Smooth muscle cell (in vitro differentiated cells): ENCODE measurements around the gene RGS13. TPM values are rescaled to one million over a fixed set of nuclear protein-coding genes. Genes with fewer than 3 reads are reported as not detected.

ENCODE experiments used
- DNase-seq: peaks from one replicate; lab custom pipeline; 2025; ENCODE audit not compliant: unreplicated experiment; lab: John Stamatoyannopoulos, UW
- H2AFZ ChIP-seq: fragments of 200-600 bp; sonication (generic); 2 replicates; pipeline ENCODE4 v1.6.0; 2016; ENCODE audit warnings: antibody characterized with exemption, low read depth, mild to moderate bottlenecking
- H3F3A ChIP-seq: fragments of 200-600 bp; sonication (generic); 2 replicates; pipeline ENCODE4 v1.6.0; 2017; ENCODE audit warnings: antibody characterized with exemption, low read depth
- H3K27ac ChIP-seq: fragments of 200-600 bp; sonication (generic); 2 replicates; pipeline ENCODE4 v1.5.1; 2016; ENCODE audit warnings: low read depth, mild to moderate bottlenecking
- H3K27me3 ChIP-seq: fragments of 200-600 bp; sonication (generic); 2 replicates; pipeline ENCODE4 v1.6.1; 2016; ENCODE audit warnings: low read depth, mild to moderate bottlenecking
- H3K36me3 ChIP-seq: fragments of 200-600 bp; sonication (generic); 2 replicates; pipeline ENCODE4 v1.5.1; 2016; ENCODE audit warnings: low read depth
- H3K4me1 ChIP-seq: fragments of 200-600 bp; sonication (generic); 2 replicates; pipeline ENCODE4 v1.5.1; 2016; ENCODE audit warnings: low read depth
- H3K4me2 ChIP-seq: fragments of 200-600 bp; sonication (generic); 2 replicates; pipeline ENCODE4 v1.6.0; 2016; ENCODE audit warnings: mild to moderate bottlenecking
- H3K4me3 ChIP-seq: fragments of 200-600 bp; sonication (generic); 2 replicates; pipeline ENCODE4 v1.5.1; 2016; ENCODE audit warnings: mild to moderate bottlenecking
- H3K79me2 ChIP-seq: fragments of 200-600 bp; sonication (generic); 2 replicates; pipeline ENCODE4 v1.6.0; 2016; ENCODE audit warnings: low read depth, mild to moderate bottlenecking
- H3K9ac ChIP-seq: fragments of 200-600 bp; sonication (generic); 2 replicates; pipeline ENCODE4 v1.6.0; 2016; ENCODE audit warnings: low read depth
- H3K9me3 ChIP-seq: fragments of 200-600 bp; sonication (generic); replicated peaks from 2 replicates; pipeline ENCODE4 v1.5.1; 2016; ENCODE audit warnings: low read depth
- H4K20me1 ChIP-seq: fragments of 200-600 bp; sonication (generic); 2 replicates; pipeline ENCODE4 v1.6.0; 2016; ENCODE audit warnings: low read depth
- CTCF ChIP-seq: fragments of 200-600 bp; sonication (generic); IDR thresholded peaks from 2 replicates; pipeline ENCODE4 v1.5.1; 2017; ENCODE audit warnings: borderline replicate concordance, mild to moderate bottlenecking, antibody characterized with exemption; ENCODE audit not compliant: insufficient read depth, poor library complexity, severe bottlenecking
- WGBS: methylation state at CpG from one replicate; pipeline ENCODE4 v1.1.7; 2016; ENCODE audit warnings: low lambda C conversion rate; 5-methylcytosine and 5-hydroxymethylcytosine counted together
- polyA plus RNA-seq: library from polyadenylated mRNA; unstranded; fragments of >200 nt; fragmentation: Nextera tagmentation; extraction: Ambion mirVana; gene quantifications from 2 replicates; pipeline ENCODE4 v1.2.1, GENCODE V29; 2016
- total RNA-seq: library from RNA; depleted of rRNA; stranded (reverse); fragments of >200 nt; gene quantifications from 2 replicates; pipeline ENCODE4 v1.2.3, GENCODE V29; 2014

The RGS13 gene
- total and polyA plus RNA-seq, 2 experiments from 2014 or later = 0.45 TPM; not detected in 1

GRCh38 chr1:192635041-192635440 lies 906 bp upstream of the RGS13 start:
- no peak for TF ChIP-seq CTCF
- Histone ChIP-seq H3K27ac (no peak overlapping the region), H3K27me3 (no peaks in the 10 kb centered on the region), H3K79me2 (no peaks in the 10 kb centered on the region), H3K4me3 (no peak overlapping the region), H3K4me2 (peak overlapping the region; percentile 28), H3K9ac (no peak overlapping the region), H4K20me1 (no peaks in the 10 kb centered on the region), H2AFZ (peak overlapping the region; percentile 20), H3F3A (peaks cover 26% of the 10 kb centered on the region), H3K9me3 (no peaks in the 10 kb centered on the region), H3K4me1 (peaks cover 45% of the 10 kb centered on the region), H3K36me3 (no peaks in the 10 kb centered on the region)
- DNase-seq = no peak
- WGBS = 92% methylated on average over 2 of the region's 2 CpGs

GRCh38 chr1:192639607-192640368 lies 3.8 kb downstream of the RGS13 start:
- Histone ChIP-seq H3K79me2 (no peaks in the 10 kb centered on the region), H3K4me3 (no peak overlapping the region), H4K20me1 (no peaks in the 10 kb centered on the region), H2AFZ (peak overlapping the region; percentile 65), H3K9ac (no peak overlapping the region), H3K27ac (peak overlapping the region; percentile 83), H3K27me3 (no peaks in the 10 kb centered on the region), H3K4me1 (peaks cover 20% of the 10 kb centered on the region), H3K9me3 (no peaks in the 10 kb centered on the region), H3K4me2 (peak overlapping the region; percentile 77), H3F3A (peaks cover 11% of the 10 kb centered on the region), H3K36me3 (no peaks in the 10 kb centered on the region)
- no peak for TF ChIP-seq CTCF
- no peak for DNase-seq
- 43% methylated on average over 4 of the region's 4 CpGs for WGBS

- Histone ChIP-seq H3K9ac (no peak overlapping the region), H3K4me2 (no peak overlapping the region), H3K4me1 (no peaks in the 10 kb centered on the region), H3K4me3 (no peak overlapping the region), H2AFZ (no peak overlapping the region), H3F3A (no peaks in the 10 kb centered on the region), H3K27me3 (no peaks in the 10 kb centered on the region), H3K36me3 (no peaks in the 10 kb centered on the region), H4K20me1 (no peaks in the 10 kb centered on the region), H3K27ac (no peak overlapping the region), H3K79me2 (no peaks in the 10 kb centered on the region), H3K9me3 (no peaks in the 10 kb centered on the region)
- TF ChIP-seq CTCF = no peak
- DNase-seq = no peak
- WGBS = 97% methylated on average over 1 of the region's 1 CpG
These were observed 16.2 kb downstream of the RGS13 start for GRCh38 chr1:192652159-192652558.

GRCh38 chr1:192654120-192654519 lies 18.2 kb downstream of the RGS13 start:
- H3K36me3 ChIP-seq = no peaks in the 10 kb centered on the region
- H3F3A ChIP-seq = no peaks in the 10 kb centered on the region
- H3K4me3 ChIP-seq = no peak overlapping the region
- H3K4me1 ChIP-seq = no peaks in the 10 kb centered on the region
- H2AFZ ChIP-seq = no peak overlapping the region
- H3K79me2 ChIP-seq = no peaks in the 10 kb centered on the region
- no peaks in the 10 kb centered on the region for H3K27me3 ChIP-seq
- no peaks in the 10 kb centered on the region for H3K9me3 ChIP-seq
- no peak for TF ChIP-seq CTCF
- no peaks in the 10 kb centered on the region for H4K20me1 ChIP-seq
- H3K4me2 ChIP-seq = no peak overlapping the region
- DNase-seq = no peak
- no peak overlapping the region for H3K9ac ChIP-seq
- H3K27ac ChIP-seq = peak overlapping the region; percentile 25
